ENCODE measurements around the gene ZNF273.
"Not testable (repeated sequence)": the region's sequence is repeated elsewhere in the genome, so short reads cannot be mapped to it uniquely, and the experiment has no call there.

The ZNF273 gene

DNA sequence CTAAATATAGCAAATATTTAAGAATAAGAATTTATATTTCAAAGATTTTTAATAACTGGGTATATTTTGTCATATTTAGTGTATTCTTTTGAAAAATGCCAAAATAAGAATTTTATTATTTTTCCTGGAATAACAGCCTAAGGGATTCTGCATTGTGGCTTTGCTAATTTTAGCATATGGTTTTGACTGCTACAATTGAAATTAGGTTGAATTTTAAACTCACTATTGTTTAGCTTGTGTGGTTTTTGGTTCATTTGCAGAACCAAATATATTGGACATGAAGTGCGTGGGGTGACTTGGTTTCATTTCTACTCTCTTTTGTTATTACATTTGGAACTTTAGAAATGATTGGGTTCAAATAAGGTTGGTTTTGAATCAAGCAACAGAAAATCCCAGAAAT is 35.5 kb downstream of the ZNF273 start:
- Mint-ChIP-seq H3K27me3 (no peaks in the 10 kb centered on the region), H3K36me3 (ENCODE audit: low read depth) (peaks cover 6% of the 10 kb centered on the region), H3K4me3 (no peak overlapping the region), H3K9me3 (peaks cover 11% of the 10 kb centered on the region), H3K4me1 (ENCODE audit: low read depth) (no peaks in the 10 kb centered on the region), H3K27ac (no peak overlapping the region)

DNA sequence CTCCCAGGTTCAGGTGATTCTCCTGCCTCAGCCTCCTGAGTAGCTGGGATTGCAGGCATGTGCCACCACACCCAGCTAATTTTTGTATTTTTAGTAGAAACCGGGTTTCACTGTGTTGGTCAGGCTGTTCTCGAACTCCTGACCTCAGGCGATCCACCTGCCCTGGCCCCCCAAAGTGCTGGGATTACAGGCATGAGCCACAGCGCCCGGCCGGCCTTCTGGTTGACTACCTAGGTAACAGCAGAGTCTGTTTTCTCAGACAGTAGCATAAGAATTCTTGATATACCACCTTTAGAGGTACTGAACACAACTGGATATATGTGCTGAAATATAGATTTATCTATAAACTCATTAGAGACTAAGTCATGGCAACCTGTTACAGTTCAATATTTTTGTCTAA is 36.9 kb downstream of the ZNF273 start:
- not testable (repeated sequence) for H3K4me3 Mint-ChIP-seq; H3K4me1 Mint-ChIP-seq (ENCODE audit: low read depth); H3K27ac Mint-ChIP-seq; H3K36me3 Mint-ChIP-seq (ENCODE audit: low read depth); H3K27me3 Mint-ChIP-seq
- H3K9me3 Mint-ChIP-seq: peaks cover 11% of the 10 kb centered on the region

DNA sequence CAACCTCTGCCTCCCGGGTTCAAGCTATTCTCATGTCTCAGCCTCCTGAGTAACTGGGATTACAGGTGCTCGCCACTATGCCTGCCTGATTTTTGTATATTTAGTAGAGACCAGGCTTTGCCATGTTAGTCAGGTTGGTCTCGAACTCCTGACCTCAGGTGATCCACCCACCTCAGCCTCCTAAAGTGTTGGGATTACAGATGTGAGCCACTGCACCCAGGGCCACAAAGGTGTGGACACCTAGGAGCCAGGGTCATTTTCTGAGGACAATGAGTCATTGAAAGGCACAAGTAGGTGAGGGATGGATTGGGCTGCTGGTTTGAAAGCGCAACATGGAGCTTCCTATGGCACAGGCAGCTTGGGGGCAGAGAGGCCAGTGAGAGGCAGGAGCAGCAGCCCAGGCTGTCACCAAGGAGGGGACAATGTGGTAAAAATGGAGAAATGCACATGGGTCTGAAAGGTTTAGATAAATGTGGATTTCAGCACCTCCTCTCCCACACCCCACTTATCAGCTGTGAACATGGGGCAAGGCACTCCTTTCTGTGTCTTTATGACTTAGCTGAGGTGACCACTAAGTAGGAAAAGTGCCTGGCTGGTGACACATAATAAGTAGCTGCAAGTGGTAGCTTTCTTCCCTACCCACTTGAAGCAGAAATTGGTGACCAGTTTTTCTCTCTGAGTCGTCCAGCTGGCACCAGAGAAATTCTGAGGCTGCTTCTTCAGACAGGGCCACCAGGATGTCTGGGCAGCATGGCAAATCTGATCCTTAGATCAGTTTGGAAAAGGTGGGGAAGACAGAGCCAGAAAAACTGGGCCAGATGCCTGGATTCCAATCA is 41.8 kb downstream of the ZNF273 start:
- H3K4me3 Mint-ChIP-seq; H3K4me1 Mint-ChIP-seq (ENCODE audit: low read depth); H3K36me3 Mint-ChIP-seq (ENCODE audit: low read depth); H3K9me3 Mint-ChIP-seq; H3K27ac Mint-ChIP-seq: not testable (repeated sequence)
- H3K27me3 Mint-ChIP-seq: peaks cover 43% of the 10 kb centered on the region

DNA sequence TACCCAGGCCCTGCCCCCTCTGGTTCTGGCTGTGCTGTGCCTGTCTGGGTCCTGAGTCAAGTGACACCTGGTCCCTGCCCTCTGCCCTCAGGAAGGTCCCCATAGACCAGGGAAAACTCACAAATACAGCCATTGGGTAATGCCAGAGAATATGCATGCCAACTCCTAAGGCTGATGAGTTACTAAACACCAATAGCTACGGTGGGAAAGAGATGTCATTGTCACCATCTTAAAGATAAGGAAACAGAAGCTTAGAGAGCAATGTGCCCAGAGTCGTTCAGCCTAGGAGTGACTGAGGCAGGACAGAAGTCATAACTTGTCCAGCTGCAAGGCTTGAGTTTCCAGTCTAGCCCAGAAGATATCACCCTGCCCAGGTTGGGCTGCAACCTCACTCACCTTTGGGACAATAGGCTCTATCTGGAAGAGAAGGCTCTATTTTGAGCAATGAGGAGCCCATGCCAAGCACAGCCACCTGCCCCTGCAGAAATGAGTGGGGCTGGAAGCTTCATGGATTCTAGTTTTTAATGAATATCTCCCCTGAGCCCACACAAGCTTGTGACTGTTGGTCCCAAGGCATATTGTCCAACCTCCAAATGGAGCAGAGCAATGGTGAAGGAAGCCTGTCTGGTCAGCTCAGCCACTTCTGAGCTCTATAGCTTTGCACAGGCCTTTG is 42.6 kb downstream of the ZNF273 start:
- no peak overlapping the region for H3K4me3 Mint-ChIP-seq
- H3K9me3 Mint-ChIP-seq: no peaks in the 10 kb centered on the region
- no peaks in the 10 kb centered on the region for H3K36me3 Mint-ChIP-seq (ENCODE audit: low read depth)
- H3K4me1 Mint-ChIP-seq (ENCODE audit: low read depth): peaks cover 4% of the 10 kb centered on the region
- H3K27me3 Mint-ChIP-seq: peaks cover 49% of the 10 kb centered on the region
- no peak overlapping the region for H3K27ac Mint-ChIP-seq

DNA sequence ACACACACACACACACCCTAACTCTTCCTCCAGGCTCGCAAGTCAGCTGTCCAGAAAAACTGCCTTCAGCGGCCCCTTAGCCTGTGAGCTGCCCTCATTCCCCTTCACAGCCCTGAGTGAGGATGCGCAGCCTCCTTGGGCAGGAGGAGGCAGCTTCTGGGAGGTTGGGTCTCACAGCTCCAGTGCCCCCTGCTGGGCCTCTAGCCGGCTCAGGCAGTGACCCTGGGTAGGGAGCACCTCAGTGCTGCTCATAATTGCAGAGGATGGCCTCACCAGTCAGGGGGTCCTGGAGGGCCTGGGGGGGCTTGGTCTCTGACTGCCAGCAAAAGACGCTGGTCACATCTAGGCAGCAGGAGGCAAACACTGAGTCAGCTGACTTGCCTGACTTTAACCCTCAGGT is 43.7 kb downstream of the ZNF273 start:
- Mint-ChIP-seq H3K4me1 (ENCODE audit: low read depth) (peaks cover 4% of the 10 kb centered on the region), H3K27ac (no peak overlapping the region), H3K9me3 (no peaks in the 10 kb centered on the region), H3K4me3 (no peak overlapping the region), H3K36me3 (ENCODE audit: low read depth) (no peaks in the 10 kb centered on the region), H3K27me3 (peaks cover 55% of the 10 kb centered on the region)

DNA sequence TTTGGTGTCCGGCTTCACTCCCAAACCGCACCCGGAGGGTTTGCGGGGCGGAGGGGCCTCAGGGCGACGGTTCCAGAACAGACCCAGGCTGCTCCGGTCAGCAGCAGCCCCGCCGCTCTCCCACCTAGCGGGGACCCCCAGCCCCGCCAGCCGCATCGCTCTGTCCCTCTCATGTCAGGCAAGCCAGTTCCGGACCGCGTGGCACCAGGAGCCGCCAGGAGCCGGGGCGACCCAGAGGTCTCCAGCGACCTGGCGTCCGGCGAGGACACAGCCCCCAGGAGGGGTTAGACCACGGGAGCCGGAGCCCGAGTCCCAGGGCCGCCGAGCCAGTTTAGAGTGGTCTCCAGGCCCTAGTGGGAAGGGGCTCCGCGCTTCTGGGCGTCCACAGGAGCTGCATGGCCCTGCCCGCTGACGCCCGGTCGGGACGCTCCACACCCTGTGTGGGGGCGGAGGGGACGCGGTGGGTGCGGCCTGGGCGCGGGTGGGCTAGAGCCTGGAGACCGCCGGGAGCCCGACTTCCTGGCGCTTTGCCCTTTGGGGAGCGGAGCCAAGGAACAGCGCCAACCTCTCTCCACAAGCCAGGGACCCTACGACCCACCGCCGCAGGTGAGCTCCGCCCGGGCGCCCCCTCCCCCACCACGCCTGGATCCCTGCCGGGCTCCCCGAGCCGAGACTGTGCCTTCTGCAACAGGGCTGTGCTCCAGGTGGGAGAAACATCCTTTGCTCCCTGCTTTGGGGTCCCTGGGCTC is 44.4 kb downstream of the ZNF273 start:
- Mint-ChIP-seq H3K36me3 (ENCODE audit: low read depth) (no peaks in the 10 kb centered on the region), H3K4me3 (no peak overlapping the region), H3K27ac (no peak overlapping the region), H3K4me1 (ENCODE audit: low read depth) (peaks cover 4% of the 10 kb centered on the region), H3K27me3 (peaks cover 55% of the 10 kb centered on the region), H3K9me3 (no peaks in the 10 kb centered on the region)

DNA sequence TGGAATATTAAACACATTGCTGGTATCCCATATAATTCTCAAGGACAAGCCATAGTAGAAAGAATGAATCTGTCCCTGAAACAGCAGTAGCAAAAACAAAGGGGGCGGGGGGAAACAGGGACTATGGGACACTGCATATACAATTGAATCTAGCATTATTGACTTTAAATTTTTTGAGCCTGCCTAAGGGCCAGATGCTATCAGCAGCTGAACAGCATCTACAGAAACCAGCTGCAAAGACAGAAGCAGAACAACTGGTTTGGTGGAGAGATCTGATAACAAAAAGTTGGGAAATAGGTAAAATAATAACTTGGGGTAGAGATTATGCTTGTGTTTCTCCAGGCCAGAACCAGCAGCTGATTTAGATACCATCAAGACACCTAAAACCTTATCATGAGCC is 45.7 kb downstream of the ZNF273 start:
- H3K4me1 Mint-ChIP-seq (ENCODE audit: low read depth); H3K36me3 Mint-ChIP-seq (ENCODE audit: low read depth); H3K9me3 Mint-ChIP-seq; H3K4me3 Mint-ChIP-seq; H3K27ac Mint-ChIP-seq: not testable (repeated sequence)
- peaks cover 55% of the 10 kb centered on the region for H3K27me3 Mint-ChIP-seq

DNA sequence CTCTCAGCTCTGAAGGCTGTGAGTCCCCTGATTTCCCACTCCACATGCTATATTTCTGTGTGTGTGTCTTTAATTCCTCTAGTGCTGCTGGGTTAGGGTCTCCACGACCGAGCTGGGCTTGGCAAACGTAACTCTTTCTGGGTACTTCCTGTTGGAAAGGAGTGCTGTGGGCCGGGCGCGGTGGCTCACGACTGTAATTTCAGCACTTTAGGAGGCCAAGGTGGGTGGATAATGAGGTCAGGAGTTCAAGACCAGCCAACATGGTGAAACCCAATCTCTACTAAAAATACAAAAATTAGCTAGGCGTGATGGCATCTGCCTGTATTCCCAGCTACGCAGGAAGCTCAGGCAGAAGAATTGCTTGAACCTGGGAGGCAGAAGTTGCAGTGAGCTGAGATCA is 47.6 kb downstream of the ZNF273 start:
- not testable (repeated sequence) for H3K36me3 Mint-ChIP-seq (ENCODE audit: low read depth); H3K9me3 Mint-ChIP-seq; H3K27ac Mint-ChIP-seq; H3K4me3 Mint-ChIP-seq; H3K4me1 Mint-ChIP-seq (ENCODE audit: low read depth)
- H3K27me3 Mint-ChIP-seq: peaks cover 46% of the 10 kb centered on the region

DNA sequence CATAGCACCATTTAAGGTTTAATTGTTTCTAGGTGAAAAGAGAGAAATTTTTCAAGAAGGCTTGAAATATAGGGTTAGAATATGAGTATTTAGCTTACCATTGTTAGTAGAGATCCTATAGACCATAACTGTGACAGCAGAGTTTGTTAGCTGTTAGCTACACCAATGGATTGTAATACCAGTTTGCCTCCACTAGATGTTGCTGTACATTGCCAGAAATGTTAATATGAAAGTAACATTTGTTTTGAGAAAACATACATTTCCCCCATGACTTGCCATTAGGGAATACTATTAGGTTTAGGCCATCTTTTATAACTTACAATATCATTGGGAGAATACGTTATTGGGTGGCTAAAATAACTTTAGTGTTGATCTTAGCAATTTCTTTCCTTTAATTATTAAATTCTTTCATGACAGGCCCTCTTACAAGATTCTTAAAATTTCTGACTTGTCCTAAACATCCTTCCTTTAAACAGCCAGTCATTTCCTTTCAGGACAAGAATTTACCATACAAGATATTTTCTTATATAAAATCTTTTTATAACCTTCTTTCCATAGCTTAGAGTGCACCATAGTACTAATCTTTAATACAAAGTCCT is 48.3 kb downstream of the ZNF273 start:
- Mint-ChIP-seq H3K27ac (no peak overlapping the region), H3K4me3 (no peak overlapping the region), H3K4me1 (ENCODE audit: low read depth) (peaks cover 4% of the 10 kb centered on the region), H3K36me3 (ENCODE audit: low read depth) (no peaks in the 10 kb centered on the region), H3K27me3 (peaks cover 39% of the 10 kb centered on the region), H3K9me3 (no peaks in the 10 kb centered on the region)

DNA sequence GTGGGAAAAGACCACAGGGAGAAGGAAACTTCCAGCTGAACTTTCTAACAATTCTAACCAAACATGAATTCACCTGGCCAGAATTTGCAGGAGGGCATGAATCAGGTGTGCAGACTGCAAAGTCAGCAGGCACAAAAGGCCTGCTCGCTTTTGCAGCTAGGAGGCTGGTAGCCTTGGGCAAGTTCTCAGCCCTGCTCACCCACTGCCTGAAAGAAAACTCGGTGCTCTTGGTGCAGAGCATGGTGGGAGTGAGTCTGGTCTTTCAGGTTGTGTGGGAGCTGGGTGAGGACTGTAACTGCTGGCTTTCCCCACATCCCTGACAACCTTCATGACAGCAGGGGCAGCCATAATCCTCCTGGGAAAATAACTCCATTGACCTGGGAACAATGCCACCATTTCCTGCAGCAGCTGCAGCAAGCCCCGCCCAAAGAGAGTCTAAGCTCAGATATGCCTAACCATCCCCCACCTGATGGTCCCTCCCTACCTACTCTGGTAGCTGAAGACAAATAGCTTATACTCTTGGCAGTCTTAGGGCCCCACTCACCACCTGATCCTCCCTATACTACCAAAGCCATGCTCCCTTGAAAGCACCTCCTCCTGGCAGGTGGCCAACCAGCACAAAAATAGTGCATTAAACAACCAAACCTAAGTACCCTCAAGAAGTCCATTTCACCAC is 56.1 kb downstream of the ZNF273 start:
- H3K9me3 Mint-ChIP-seq: peaks cover 20% of the 10 kb centered on the region
- no peaks in the 10 kb centered on the region for H3K4me1 Mint-ChIP-seq (ENCODE audit: low read depth)
- H3K36me3 Mint-ChIP-seq (ENCODE audit: low read depth): no peaks in the 10 kb centered on the region
- H3K4me3 Mint-ChIP-seq: no peak overlapping the region
- peaks cover 15% of the 10 kb centered on the region for H3K27me3 Mint-ChIP-seq
- H3K27ac Mint-ChIP-seq: no peak overlapping the region

DNA sequence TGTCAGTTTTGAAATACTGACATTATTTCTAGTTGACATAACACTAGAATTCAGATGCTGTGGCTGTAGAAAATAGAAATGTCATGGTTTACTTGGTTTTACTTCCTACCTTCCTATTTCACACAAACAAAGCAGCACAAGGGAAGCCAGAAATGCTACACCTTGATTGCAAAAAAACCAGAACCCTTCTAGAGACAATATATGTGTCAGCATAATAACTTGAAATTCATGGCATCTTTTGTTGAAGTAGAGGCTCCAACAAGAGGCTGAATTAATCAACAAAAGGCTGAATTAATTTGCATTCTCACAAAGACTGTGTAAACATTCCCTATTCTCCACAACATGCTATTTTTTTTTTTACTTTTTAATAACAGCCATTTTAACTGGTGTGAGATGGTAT is 62.5 kb downstream of the ZNF273 start:
- no peak overlapping the region for H3K27ac Mint-ChIP-seq
- peaks cover 28% of the 10 kb centered on the region for H3K9me3 Mint-ChIP-seq
- no peaks in the 10 kb centered on the region for H3K4me1 Mint-ChIP-seq (ENCODE audit: low read depth)
- peaks cover 5% of the 10 kb centered on the region for H3K36me3 Mint-ChIP-seq (ENCODE audit: low read depth)
- H3K4me3 Mint-ChIP-seq: no peak overlapping the region
- H3K27me3 Mint-ChIP-seq: peaks cover 5% of the 10 kb centered on the region

DNA sequence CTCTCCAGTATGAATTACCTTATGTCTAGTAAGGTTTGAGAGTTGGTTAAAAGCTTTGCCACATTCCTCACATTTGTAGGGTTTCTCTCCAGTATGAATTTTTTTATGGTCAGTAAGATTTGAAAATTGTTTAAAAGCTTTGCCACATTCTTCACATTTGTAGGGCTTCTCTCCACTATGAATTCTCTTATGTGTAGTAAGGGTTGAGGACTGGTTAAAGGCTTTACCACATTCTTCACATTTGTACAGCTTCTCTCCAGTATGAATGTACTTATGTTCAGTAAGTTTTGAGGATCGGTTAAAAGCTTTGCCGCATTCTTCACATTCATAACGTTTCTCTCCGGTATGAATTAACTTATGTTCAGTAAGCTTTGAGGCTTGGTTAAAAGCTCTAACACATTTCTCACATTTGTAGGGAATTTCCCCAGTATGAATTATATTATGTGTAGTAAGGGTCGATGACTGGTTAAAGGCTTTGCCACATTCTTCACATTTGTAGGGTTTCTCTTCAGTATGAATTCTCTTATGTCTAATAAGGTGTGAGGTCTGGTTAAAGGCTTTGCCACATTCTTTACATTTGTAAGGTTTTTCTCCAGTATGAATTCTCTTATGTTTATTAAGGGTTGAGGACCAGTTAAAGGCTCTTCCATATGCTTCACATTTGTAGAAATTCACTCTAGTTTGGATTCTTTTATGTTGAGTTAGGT is 75.6 kb downstream of the ZNF273 start:
- peaks cover 63% of the 10 kb centered on the region for H3K36me3 Mint-ChIP-seq (ENCODE audit: low read depth)
- H3K4me1 Mint-ChIP-seq (ENCODE audit: low read depth): no peaks in the 10 kb centered on the region
- H3K9me3 Mint-ChIP-seq: peaks cover 51% of the 10 kb centered on the region
- no peak overlapping the region for H3K27ac Mint-ChIP-seq
- H3K4me3 Mint-ChIP-seq: no peak overlapping the region
- no peaks in the 10 kb centered on the region for H3K27me3 Mint-ChIP-seq

Data from stimulated activated naive CD8-positive, alpha-beta T cell treated with anti-CD3 and anti-CD28 coated beads, Interleukin-15, Interleukin-2, amounts not matched to agents 100 ng/mL and 50 ng/mL, for 24 hours (primary cell).